GM19455 (cell line): ENCODE data around the gene TULP1.

Experiments
- ATAC-seq: cut with Tn5 transposase; IDR thresholded peaks from one replicate; pipeline ENCODE4 v1.9.1; 2021; ENCODE audit not compliant: unreplicated experiment

TULP1 gene

DNA sequence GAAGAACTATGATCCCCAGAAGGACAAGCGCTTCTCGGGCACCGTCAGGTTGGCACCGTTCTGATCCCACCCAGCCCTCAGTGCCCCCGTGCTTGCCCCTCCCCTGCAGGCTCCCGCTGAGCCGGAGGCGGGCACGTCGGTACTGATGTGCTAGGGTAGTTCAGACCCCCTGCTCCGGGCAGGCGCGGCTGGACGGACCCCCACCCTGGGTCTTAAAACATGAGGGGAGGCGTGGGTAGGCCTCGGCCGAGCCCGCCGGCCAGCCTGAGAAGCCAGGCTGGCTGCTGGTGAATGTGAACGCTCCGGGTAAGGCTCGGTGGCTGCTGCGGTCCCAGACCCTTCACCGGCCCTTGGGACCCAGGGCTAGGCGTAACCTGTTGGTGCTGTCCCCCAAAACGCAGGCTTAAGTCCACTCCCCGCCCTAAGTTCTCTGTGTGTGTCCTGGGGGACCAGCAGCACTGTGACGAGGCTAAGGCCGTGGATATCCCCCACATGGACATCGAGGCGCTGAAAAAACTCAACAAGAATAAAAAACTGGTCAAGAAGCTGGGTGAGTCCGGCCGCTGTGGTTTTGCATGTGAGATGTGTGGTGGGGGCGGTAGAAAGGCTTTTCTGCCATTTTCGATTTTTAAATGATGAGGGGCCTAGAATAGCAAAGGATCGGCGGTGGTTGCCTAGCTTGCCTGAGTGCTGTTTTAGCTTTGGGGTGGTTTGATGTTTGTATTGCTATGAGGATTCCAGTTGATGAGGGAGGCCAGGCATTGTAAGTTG lies 43.5 kb downstream of the TULP1 start:
- peak; percentile 4 for ATAC-seq

DNA sequence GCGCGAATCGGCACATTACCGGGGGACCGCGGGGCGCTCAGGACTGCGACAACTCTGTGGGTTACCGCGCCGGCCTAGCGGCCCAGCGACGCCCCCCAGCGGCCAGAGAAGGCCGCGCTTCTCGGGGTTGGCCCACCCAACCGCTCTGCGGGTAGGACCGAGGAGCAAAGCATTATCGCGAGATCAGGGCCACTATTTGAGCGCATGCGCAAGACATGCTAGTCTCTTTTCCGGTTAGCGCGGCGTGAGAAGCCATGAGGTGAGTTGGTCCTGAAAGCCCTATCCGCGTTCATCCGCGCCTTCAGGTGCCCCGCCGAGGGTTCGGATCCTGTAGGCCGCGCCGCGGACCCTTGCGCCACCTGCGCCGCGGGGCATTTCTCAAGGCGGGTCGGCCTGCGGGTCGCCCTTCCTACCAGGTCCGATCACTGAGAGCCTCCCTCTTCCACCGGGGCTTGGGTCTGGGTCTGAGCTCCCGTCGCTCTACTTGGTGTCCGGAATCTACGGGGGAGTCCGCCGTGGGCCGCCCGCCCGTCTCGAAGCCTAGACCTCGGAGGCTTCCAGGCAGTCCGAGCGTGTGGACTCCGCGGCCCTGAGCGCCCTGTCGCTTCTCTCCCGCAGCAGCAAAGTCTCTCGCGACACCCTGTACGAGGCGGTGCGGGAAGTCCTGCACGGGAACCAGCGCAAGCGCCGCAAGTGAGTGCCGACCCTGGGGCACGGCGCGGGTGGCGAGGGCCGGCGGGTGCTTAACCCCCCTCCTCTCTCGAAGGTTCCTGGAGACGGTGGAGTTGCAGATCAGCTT lies 44.3 kb downstream of the TULP1 start, which contains the start of gene RPL10A:
Gene RPL10A (plus strand): TSS at position 221 of the 799 bp plus-strand sequence. CDS start 34 bp downstream, at position 255.
- peak; percentile 66 for ATAC-seq

DNA sequence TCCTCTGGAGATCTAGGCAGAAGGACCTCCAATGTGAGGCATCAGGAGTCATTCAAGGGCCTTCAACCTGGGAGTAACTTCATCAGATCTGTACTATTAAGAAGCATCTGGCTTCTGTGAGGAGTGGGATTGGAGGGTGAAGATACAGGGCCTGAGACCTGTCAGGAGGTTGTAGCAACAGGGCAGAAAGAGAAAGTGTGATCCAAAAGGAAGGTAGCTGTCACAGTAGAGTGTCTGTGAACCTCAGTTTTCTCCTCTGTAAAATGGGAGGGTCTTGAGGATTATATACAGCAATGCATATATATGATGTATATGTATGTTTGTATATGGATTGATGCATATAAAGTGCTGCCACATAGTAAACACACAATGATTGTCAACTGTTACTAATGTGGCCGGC lies 47.0 kb downstream of the TULP1 start:
- ATAC-seq: no peak

DNA sequence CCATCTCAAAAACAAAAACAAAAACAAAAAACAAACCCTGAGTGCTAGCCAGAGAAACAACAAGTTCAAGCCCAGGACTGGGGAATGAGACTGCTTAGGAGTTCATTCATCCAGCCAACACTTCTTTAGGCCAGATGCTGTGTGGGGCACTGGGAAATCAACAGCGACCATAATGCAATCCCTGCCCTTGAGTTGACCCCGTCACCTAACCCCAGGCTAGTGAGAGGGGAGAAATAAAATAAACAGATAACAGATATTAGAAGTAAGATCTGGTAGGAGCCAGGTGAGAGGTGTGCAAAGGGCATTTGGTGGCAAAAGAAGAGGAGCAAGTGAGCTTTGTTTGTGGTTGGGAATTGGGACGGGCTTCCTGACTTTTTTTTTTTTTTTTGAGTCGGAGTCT lies 49.4 kb downstream of the TULP1 start:
- ATAC-seq: no peak

DNA sequence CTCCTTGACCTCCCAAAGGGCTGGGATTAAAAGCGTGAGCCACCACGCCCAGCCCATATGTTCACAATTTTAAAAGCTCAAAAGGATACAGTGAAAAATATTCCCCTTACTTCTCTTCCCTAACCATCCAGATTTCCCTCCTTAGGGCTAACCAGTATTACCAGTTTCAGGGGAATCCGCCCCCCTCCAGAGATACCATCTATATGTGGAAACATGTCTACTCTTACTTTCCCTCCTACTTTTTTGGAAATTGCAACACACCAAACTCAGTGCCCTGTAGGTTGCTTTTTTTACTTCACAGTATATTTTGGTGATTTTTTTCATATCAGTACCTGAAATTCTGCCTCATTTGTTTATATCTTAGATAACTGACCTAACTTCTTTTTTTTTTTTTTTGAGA lies 51.4 kb downstream of the TULP1 start:
- no peak for ATAC-seq

DNA sequence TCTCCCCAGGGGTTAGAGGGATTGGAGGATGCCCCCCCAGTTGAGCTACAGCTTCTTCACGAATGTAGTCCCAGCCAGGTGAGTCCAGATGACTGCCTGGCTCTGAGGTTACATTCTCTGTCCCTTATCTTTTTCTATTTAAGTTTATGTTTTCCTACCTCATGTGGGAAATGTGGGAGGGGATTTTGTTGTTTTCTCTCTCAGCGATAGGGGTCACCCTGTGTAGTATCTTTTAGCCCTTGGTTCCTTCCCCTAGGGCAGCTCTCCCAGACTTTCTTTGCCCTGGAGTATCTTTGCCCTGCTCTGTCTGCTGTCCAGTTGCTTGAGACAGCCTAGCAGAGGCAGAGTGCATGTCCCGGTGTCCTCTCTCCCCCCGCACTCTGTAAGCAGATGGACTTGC lies 54.8 kb downstream of the TULP1 start:
- no peak for ATAC-seq

DNA sequence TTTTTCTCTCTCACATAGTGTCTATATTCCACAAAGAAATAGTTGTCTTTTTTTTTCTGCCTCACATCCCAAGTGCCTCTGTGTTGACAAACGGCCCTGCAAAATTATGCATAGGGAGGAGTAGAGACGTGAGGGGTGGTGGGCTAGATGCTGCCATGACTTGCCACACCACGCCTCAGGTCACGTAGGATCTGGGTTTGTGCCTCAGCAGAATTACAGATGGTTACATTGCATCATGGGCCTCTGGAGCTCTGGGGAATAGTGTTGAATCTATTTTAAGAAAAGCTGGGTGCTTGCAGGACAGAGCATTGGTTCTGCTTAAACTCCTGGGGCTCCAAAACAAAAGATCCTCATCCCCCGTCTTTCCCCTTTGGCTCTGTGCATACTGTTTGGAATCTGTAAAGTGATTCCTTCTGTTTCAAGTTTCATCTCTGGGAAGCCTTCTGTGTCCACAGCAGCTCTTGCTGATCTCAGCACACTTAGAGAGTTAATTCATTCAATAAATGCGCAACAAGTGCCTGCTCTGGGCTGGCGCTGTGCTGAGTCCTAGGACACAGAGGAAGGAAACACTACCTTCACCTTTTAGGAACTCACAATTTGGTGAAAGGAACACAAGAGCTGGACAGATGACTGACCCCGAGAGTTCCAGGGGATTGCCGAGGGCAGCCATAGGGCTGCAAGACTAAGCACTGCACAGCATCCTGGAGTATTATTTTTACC lies 58.1 kb downstream of the TULP1 start:
- no peak for ATAC-seq

DNA sequence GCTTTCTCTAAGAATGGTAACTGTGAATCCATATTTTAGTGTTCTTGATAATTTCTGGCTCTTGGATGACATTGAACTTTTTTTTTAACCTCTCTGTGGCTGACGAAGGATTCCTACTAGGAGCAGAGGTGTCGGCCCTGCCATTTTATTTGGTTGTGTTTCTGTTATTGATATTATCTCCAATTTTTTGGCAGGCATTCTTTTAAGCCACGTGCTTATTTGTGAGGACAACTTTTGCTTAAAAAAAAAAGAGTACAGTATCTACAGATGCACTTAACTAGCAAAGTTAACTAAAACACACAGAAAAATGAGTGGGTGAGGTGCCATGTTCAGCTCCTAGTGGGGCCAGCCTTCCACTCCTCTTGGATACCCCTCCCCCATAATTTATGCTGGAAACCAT lies 59.5 kb downstream of the TULP1 start:
- no peak for ATAC-seq

DNA sequence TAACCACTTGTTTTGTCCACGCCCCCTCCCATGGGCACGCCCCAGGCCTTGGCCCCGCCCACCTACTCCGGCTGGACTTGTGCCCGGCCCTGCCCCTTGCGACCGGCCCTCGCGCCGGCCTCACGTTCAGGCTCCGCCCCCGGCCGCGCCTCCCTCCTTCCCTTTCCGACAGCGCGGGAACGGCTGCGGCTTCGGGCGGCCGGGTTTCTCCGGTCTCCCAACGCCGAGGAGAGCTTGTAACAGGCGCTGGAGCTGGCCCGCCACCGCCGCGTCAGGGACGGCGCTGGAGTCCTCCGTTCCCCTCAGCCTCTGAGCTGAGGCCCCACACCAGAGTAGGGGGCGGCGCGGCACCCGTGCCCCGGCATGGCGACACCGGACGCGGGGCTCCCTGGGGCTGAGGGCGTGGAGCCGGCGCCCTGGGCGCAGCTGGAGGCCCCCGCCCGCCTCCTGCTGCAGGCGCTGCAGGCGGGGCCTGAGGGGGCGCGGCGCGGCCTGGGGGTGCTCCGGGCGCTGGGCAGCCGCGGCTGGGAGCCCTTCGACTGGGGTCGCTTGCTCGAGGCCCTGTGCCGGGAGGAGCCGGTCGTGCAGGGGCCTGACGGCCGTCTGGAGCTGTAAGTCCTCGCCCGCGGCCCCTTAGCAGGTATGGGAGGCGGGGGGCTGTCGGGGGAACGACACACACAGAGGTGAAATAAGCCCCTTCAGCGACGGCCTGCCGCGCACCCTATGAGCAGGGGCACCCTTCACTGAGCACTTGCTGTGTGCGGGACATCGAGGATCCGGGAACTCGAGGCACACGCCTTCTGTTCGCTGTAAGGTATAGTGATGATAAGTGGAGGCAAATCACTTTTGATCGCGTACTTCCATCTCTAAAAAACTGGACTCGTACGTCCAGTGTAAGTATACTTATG lies 60.3 kb downstream of the TULP1 start, which contains the start of gene FANCE:
Gene FANCE (plus strand): TSS at position 156 of the 908 bp plus-strand sequence. CDS start 208 bp downstream, at position 364.
- ATAC-seq: peak; percentile 90

DNA sequence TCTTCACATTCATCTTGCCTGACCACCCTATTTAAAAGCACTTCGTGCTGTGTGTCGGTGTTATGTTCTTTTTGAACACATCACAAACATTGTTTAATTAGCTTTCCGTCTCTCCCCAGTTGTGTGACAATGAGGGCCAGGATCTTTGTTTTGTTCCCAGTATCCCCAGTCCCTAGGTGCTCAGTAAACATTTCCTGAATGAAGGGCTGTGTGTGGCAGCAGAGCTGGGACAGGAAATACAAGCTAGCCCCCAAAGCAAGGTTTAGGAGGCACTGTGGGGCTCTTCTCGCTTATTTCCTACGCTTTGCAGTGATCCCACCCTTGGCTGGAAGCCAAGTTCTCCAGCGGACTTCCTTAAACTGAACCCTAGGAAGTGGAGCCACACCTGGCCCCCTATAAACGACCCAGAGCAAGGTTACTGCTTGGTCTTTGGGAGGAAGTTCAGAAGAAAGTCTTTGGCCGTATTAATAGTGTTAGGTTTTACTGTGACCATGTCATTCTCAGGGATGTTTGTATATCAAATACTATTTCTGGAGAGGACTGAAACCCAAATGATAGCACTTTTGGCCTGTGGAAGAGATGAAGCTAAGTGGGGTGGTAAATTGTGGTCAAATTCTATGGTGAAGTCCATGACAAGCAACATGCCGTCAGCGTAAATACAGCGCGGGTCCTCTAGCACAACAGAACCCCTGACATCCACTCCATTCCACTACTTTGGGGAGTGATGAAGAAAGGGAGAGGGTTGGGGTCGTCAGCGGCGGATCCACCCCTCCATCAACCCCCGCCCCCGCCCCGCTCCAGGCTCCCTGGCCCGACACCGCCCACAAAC lies 61.1 kb downstream of the TULP1 start:
- ATAC-seq: no peak

DNA sequence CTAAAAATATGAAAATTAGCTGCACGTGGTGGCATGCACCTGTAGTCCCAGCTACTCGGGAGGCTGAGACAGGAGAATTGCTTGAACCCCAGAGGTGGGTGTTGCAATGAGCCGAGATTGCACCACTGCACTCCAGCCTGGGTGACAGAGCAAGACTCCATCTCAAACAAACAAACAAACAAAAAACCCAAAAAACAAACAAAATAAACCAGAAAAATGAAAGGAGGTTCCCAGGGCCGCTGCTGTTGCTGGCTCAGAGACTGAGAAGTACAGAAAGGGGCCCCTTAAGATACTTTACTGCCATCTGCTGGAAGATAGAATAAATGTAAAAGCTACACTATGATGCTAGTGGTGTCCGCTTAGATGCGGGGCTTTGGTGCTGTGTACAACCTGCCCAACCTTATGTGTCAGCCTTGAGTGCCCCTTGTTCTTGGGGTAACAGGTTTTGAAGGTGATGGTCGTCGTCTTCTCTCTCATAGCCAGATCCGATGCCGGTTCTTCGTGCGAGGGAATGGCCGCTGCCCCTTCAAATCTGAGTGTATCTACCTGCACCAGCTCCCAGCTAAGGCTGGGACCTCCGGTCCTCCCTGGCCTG lies 63.3 kb downstream of the TULP1 start:
- no peak for ATAC-seq

DNA sequence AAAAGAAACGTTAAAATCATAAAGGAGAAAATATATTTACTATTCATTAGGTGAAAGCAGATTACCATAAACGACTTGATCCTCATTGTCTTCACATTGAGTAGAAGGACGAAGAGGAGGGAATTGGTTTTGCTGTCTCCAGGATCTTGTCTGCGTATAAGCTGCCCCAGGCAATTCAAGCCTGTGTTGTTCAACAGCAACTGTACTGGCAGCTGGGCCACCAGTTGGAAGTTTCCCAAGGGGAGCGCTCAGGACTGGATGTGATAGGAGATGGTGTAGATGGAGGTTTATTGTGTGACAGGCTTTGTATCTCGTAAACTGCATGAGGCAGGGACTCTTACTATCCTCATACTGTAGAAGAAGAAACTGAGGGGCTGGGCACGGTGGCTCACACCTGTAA lies 64.5 kb downstream of the TULP1 start:
- ATAC-seq: no peak
